ENCODE measurements around the gene RFNG. TPM values are rescaled to one million over a fixed set of nuclear protein-coding genes. Genes with fewer than 3 reads are reported as not detected.

Gene RFNG
- total and polyA plus RNA-seq, 2 of the 13 experiments (the other 11 are each of a cell fraction or from before 2014, with no cell fraction given), result 61.4 to 64.0 TPM

DNA sequence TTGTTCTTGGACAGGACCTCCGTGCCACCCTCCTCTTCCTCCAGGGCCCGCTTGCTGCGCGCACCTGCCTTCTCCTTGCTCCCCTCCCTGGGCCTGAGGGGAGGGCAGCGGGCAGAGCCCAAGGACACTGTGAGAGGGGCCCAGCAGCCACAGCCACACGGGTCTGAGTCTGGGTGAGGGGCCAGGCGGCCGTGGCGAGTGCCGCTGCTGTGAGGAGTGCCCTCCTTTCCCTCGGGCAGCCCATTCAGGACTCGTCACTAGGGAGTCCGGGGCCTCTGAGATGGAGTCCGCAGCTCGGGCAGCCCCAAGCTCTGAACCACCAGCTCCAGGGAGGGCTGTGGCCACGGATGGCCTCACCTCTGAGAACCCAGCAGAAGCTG is 8.4 kb upstream of the RFNG start (continued):
- TF ChIP-seq, protein P1, sequence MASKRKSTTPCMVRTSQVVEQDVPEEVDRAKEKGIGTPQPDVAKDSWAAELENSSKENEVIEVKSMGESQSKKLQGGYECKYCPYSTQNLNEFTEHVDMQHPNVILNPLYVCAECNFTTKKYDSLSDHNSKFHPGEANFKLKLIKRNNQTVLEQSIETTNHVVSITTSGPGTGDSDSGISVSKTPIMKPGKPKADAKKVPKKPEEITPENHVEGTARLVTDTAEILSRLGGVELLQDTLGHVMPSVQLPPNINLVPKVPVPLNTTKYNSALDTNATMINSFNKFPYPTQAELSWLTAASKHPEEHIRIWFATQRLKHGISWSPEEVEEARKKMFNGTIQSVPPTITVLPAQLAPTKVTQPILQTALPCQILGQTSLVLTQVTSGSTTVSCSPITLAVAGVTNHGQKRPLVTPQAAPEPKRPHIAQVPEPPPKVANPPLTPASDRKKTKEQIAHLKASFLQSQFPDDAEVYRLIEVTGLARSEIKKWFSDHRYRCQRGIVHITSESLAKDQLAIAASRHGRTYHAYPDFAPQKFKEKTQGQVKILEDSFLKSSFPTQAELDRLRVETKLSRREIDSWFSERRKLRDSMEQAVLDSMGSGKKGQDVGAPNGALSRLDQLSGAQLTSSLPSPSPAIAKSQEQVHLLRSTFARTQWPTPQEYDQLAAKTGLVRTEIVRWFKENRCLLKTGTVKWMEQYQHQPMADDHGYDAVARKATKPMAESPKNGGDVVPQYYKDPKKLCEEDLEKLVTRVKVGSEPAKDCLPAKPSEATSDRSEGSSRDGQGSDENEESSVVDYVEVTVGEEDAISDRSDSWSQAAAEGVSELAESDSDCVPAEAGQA (IDR thresholded peaks at IDR 0.05; ENCODE audit: low read depth), result no peak
- TF ChIP-seq, protein P1 (CRISPR knock-in tag; IDR thresholded peaks at IDR 0.05; ENCODE audit: borderline replicate concordance), result no peak
- TF ChIP-seq ZNF354B (CRISPR knock-in tag; IDR thresholded peaks at IDR 0.05) (no peak), CREM (IDR thresholded peaks at IDR 0.05) (no peak), CREM (CRISPR knock-in tag; IDR thresholded peaks at IDR 0.05) (no peak), ZNF468 (CRISPR knock-in tag; IDR thresholded peaks at IDR 0.05) (no peak), ZNF766 (CRISPR knock-in tag; IDR thresholded peaks at IDR 0.05; ENCODE audit: borderline replicate concordance) (no peak), ZNF572 (CRISPR knock-in tag; IDR thresholded peaks at IDR 0.05) (no peak), RBFOX2 (IDR thresholded peaks at IDR 0.05; ENCODE audit: low read depth, low read length) (peak; percentile 47; the same call in 1 of the 2 replicates), BCL6 (CRISPR knock-in tag; IDR thresholded peaks at IDR 0.05) (no peak), POLR2G (IDR thresholded peaks at IDR 0.05; ENCODE audit: low read depth, low read length) (peak; percentile 33; the same call in 1 of the 2 replicates), MED1 (CRISPR knock-in tag; IDR thresholded peaks at IDR 0.05) (no peak), ZNF816 (CRISPR knock-in tag; IDR thresholded peaks at IDR 0.05; ENCODE audit: borderline replicate concordance) (no peak), ZNF776 (CRISPR knock-in tag; IDR thresholded peaks at IDR 0.05) (no peak), ZNF773 (CRISPR knock-in tag; IDR thresholded peaks at IDR 0.05; ENCODE audit: borderline replicate concordance) (no peak), RBM39 (IDR thresholded peaks at IDR 0.05; ENCODE audit: low read depth, low read length, poor library complexity, severe bottlenecking) (peak; percentile 4), RFXANK (CRISPR knock-in tag; IDR thresholded peaks at IDR 0.05) (no peak), ZNF143 (CRISPR knock-in tag; IDR thresholded peaks at IDR 0.05) (no peak), NR2F6 (IDR thresholded peaks at IDR 0.05) (no peak), NR2F6 (CRISPR knock-in tag; IDR thresholded peaks at IDR 0.05) (no peak), ZNF282 (IDR thresholded peaks at IDR 0.05; ENCODE audit: partially characterized antibody) (no peak)
- TF ChIP-seq, protein P2, sequence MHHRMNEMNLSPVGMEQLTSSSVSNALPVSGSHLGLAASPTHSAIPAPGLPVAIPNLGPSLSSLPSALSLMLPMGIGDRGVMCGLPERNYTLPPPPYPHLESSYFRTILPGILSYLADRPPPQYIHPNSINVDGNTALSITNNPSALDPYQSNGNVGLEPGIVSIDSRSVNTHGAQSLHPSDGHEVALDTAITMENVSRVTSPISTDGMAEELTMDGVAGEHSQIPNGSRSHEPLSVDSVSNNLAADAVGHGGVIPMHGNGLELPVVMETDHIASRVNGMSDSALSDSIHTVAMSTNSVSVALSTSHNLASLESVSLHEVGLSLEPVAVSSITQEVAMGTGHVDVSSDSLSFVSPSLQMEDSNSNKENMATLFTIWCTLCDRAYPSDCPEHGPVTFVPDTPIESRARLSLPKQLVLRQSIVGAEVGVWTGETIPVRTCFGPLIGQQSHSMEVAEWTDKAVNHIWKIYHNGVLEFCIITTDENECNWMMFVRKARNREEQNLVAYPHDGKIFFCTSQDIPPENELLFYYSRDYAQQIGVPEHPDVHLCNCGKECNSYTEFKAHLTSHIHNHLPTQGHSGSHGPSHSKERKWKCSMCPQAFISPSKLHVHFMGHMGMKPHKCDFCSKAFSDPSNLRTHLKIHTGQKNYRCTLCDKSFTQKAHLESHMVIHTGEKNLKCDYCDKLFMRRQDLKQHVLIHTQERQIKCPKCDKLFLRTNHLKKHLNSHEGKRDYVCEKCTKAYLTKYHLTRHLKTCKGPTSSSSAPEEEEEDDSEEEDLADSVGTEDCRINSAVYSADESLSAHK (CRISPR knock-in tag; IDR thresholded peaks at IDR 0.05; ENCODE audit: borderline replicate concordance), result no peak
- TF ChIP-seq, protein P3, sequence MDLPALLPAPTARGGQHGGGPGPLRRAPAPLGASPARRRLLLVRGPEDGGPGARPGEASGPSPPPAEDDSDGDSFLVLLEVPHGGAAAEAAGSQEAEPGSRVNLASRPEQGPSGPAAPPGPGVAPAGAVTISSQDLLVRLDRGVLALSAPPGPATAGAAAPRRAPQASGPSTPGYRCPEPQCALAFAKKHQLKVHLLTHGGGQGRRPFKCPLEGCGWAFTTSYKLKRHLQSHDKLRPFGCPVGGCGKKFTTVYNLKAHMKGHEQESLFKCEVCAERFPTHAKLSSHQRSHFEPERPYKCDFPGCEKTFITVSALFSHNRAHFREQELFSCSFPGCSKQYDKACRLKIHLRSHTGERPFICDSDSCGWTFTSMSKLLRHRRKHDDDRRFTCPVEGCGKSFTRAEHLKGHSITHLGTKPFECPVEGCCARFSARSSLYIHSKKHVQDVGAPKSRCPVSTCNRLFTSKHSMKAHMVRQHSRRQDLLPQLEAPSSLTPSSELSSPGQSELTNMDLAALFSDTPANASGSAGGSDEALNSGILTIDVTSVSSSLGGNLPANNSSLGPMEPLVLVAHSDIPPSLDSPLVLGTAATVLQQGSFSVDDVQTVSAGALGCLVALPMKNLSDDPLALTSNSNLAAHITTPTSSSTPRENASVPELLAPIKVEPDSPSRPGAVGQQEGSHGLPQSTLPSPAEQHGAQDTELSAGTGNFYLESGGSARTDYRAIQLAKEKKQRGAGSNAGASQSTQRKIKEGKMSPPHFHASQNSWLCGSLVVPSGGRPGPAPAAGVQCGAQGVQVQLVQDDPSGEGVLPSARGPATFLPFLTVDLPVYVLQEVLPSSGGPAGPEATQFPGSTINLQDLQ (CRISPR knock-in tag; IDR thresholded peaks at IDR 0.05), result no peak
